ENCODE measurements around the gene SEMG1. TPM values are rescaled to one million over a fixed set of nuclear protein-coding genes. Genes with fewer than 3 reads are reported as not detected.

The SEMG1 gene
- total RNA-seq: not detected

DNA sequence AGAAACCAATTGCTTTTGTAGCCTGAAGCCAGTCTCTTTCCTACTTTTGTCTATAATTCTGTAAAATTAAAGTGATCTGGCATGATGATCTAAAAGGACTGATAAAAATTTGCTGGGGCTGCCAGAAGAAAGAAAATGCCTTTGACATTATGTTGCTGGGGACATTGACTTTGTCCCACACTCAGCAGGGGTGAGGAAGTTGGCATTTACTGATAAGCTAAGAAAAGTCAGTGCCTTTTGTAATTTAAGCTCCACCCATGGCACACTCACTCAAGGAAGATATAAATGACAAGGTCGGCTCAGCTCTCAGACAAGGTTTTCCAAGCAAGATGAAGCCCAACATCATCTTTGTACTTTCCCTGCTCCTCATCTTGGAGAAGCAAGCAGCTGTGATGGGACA, at the start of gene SEMG1:
SEMG1 (plus strand) TSS at position 309 of the 400 bp plus-strand sequence; CDS start at position 330, 21 bp downstream.
- H3K36me3 ChIP-seq: no peaks in the 10 kb centered on the region
- DNase-seq (ENCODE audit: low spot score in 2 of 2): no peak
- no peaks in the 10 kb centered on the region for H3K27me3 ChIP-seq
- no peaks in the 10 kb centered on the region for H3K9me3 ChIP-seq
- H3K4me3 ChIP-seq: no peak within 1 kb of the TSS
- H3K4me1 ChIP-seq: no peaks in the 10 kb centered on the region
- intact Hi-C loops (cut with DNase I): no loop called here
- TF ChIP-seq CTCF (IDR thresholded peaks at IDR 0.05): no peak
- no peak within 1 kb of the TSS for H3K27ac ChIP-seq

DNA sequence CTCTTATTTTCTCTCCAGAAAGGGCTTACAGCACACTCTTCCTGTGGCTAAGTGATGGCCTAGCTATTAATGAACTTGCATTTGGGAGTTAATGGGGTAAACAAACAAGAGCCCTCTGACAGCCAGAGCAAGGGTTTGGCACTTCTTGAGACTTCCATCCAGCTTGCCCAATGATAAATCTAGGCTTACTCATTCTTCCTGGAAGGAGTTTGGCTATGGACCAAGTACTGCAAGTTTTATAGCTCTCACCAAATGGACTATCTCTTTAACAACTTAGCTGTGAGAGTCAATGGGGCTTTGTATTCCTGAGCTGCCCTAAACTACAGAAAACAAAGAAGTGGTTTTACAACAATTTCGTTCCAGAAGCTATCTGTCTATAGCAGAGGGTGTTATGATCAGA, 48.9 kb upstream of the SEMG1 start:
- intact Hi-C loops (cut with DNase I): no loop called here

DNA sequence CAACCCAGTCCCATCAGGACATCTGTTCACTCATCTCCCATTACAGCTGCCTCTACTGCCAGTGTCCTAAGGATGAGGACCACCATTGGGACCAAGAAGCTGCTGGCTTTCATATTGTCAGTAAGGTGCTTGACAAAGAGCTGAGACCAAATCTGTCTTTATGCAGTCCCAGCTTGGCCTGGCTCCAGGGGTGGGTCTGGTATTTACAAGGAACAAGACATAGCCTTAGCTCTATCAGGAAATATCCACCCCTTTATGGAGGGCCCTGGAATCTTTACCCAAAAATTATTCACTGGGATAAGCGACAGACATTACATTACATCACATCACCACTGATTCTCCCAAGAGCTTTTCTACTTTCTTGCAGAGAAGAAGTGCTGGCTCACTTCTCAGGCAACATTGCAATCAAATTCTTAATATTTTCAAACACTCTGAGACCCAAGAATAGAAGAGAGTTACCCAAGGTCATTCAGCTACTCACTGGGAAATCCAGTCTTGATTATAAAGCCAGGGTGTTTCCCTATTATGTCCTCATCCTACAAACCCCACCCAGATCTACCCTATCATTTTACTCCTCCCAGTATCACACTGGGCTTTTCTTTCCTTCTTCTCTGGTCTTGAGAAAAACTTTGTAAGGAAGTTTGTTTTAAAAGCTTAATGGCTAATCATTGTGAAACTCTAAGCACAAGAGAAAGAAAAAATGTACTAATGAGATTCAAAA, 43.6 kb upstream of the SEMG1 start:
- intact Hi-C loops (cut with DNase I): no loop called here
- Histone ChIP-seq H3K4me1 (no peaks in the 10 kb centered on the region), H3K4me3 (no peak overlapping the region), H3K27me3 (no peaks in the 10 kb centered on the region), H3K9me3 (peaks cover 3 to 4% of the 10 kb centered on the region in 2 donors), H3K27ac (no peak overlapping the region), H3K36me3 (no peaks in the 10 kb centered on the region)
- no peak for DNase-seq (ENCODE audit: low spot score in 2 of 2)
- TF ChIP-seq CTCF (IDR thresholded peaks at IDR 0.05): no peak

More for the DNA sequence above, 48.9 kb upstream of the SEMG1 start:
- no peak overlapping the region for H3K27ac ChIP-seq
- H3K36me3 ChIP-seq: no peaks in the 10 kb centered on the region
- no peak overlapping the region for H3K4me3 ChIP-seq
- peaks cover 3 to 4% of the 10 kb centered on the region in 2 donors for H3K9me3 ChIP-seq
- DNase-seq (ENCODE audit: low spot score in 2 of 2): no peak
- H3K27me3 ChIP-seq: no peaks in the 10 kb centered on the region
- H3K4me1 ChIP-seq: no peaks in the 10 kb centered on the region
- TF ChIP-seq CTCF (IDR thresholded peaks at IDR 0.05): no peak

GRCh38 chr20:45164906-45165305, 41.9 kb upstream of the SEMG1 start:
- Histone ChIP-seq H3K27ac (no peak overlapping the region), H3K9me3 (peaks cover 0 to 11% of the 10 kb centered on the region in 2 donors), H3K27me3 (no peaks in the 10 kb centered on the region), H3K4me3 (no peak overlapping the region), H3K4me1 (no peaks in the 10 kb centered on the region), H3K36me3 (no peaks in the 10 kb centered on the region)
- intact Hi-C loops (cut with DNase I): no loop called here
- TF ChIP-seq CTCF (IDR thresholded peaks at IDR 0.05): no peak
- DNase-seq (ENCODE audit: low spot score in 2 of 2): no peak

DNA sequence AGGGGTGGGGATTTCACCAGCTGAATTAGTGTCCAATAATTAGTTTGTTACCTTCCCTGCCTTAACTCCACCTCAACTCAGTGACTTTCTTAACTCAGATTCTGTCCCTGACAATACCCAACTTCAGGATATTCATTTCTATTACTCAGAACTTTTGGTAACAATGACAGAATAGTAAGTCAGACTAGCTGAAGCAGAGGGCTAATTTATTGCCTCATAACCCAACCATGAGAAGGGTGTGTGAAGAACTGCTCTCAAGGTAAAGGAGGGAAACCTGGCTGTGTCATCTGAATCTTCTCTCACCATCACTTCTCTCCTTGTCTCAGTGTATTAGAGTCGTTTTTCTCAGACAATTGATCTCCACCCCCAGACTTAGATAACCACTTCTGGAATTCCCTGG, 33.3 kb upstream of the SEMG1 start:
- no peak overlapping the region for H3K4me3 ChIP-seq
- peaks cover 0 to 13% of the 10 kb centered on the region in 2 donors for H3K9me3 ChIP-seq
- H3K27me3 ChIP-seq: no peaks in the 10 kb centered on the region
- DNase-seq (ENCODE audit: low spot score in 2 of 2): no peak
- TF ChIP-seq CTCF (IDR thresholded peaks at IDR 0.05): no peak
- H3K36me3 ChIP-seq: no peaks in the 10 kb centered on the region
- intact Hi-C loops (cut with DNase I): no loop called here
- no peaks in the 10 kb centered on the region for H3K4me1 ChIP-seq
- H3K27ac ChIP-seq: no peak overlapping the region

All from ascending aorta (tissue), 2 donors.